ENCODE results near the gene UBQLN1. TPM values are rescaled to one million over a fixed set of nuclear protein-coding genes. Genes with fewer than 3 reads are reported as not detected.

UBQLN1 gene
- total and polyA plus RNA-seq, 9 of the 15 experiments (the other 6 are each of a cell fraction or from before 2014, with no cell fraction given): 7.5 to 120 (median 52.8) TPM

GRCh38 chr9:83715221-83715620, 7.5 kb upstream of the UBQLN1 start:
- H3K79me2 ChIP-seq (ENCODE audit: control insufficient read depth, insufficient read depth, low read length): no peaks in the 10 kb centered on the region
- no peaks in the 10 kb centered on the region for H4K20me1 ChIP-seq (replicated peaks; ENCODE audit: control insufficient read depth, insufficient read depth, low read length)
- ATAC-seq: no peak
- H3K36me3 ChIP-seq (ENCODE audit: control insufficient read depth, insufficient read depth, low read length): no peaks in the 10 kb centered on the region
- TF ChIP-seq GTF2B (IDR thresholded peaks at IDR 0.05; ENCODE audit: extremely low read depth, insufficient read length): no peak
- FAIRE-seq: no peak
- H2AFZ ChIP-seq (ENCODE audit: low read depth, low read length): no peak overlapping the region
- no peak overlapping the region for H3K27ac ChIP-seq (ENCODE audit: extremely low read depth, low read depth, low read length)
- H3K9me3 ChIP-seq (replicated peaks; ENCODE audit: control insufficient read depth, insufficient read depth, low read depth, low read length): no peaks in the 10 kb centered on the region
- no peaks in the 10 kb centered on the region for H3K27me3 ChIP-seq (ENCODE audit: control insufficient read depth in 2 of 2, insufficient read depth in 2 of 2, low read length in 2 of 2)
- WGBS (ENCODE audit: insufficient coverage, low coverage, missing lambda C conversion rate): 11% methylated on average over 1 of the region's 1 CpG
- intact Hi-C loops (cut with micrococcal nuclease) (no loop called here), in situ Hi-C loops (cut with MboI) (no loop called here)
- no peaks in the 10 kb centered on the region for H3K9me1 ChIP-seq (ENCODE audit: control insufficient read depth, insufficient read depth, low read length)
- H3K4me2 ChIP-seq (ENCODE audit: insufficient read depth, low read length): no peak overlapping the region
- no peak for DNase-seq (ENCODE audit: extremely low read depth in 1 of 4, low spot score in 3 of 4)
- BruUV-seq (replicated peaks): no TSS peak
- H3K4me3 ChIP-seq: no peak overlapping the region
- POLR2A ChIA-PET: no interaction called here
- CTCF ChIA-PET (ENCODE audit: low intra/inter-chr PET ratio): no interaction called here
- no peaks in the 10 kb centered on the region for H3K4me1 ChIP-seq (replicated peaks in 1 of 2; ENCODE audit: control insufficient read depth in 2 of 2, insufficient read depth in 2 of 2, low read length in 2 of 2)
- no peak overlapping the region for H3K9ac ChIP-seq (ENCODE audit: insufficient read depth in 1 of 2, low read depth in 2 of 2, low read length in 2 of 2)

- Histone ChIP-seq H3K9me3 (replicated peaks; ENCODE audit: control insufficient read depth, insufficient read depth, low read depth, low read length) (no peaks in the 10 kb centered on the region), H3K27ac (ENCODE audit: extremely low read depth, low read depth, low read length) (no peak overlapping the region), H3K36me3 (ENCODE audit: control insufficient read depth, insufficient read depth, low read length) (no peaks in the 10 kb centered on the region), H4K20me1 (replicated peaks; ENCODE audit: control insufficient read depth, insufficient read depth, low read length) (no peaks in the 10 kb centered on the region), H3K4me2 (ENCODE audit: insufficient read depth, low read length) (no peak overlapping the region), H3K9me1 (ENCODE audit: control insufficient read depth, insufficient read depth, low read length) (no peaks in the 10 kb centered on the region), H3K27me3 (ENCODE audit: control insufficient read depth in 2 of 2, insufficient read depth in 2 of 2, low read length in 2 of 2) (no peaks in the 10 kb centered on the region), H3K79me2 (ENCODE audit: control insufficient read depth, insufficient read depth, low read length) (no peaks in the 10 kb centered on the region), H3K4me1 (replicated peaks in 1 of 2; ENCODE audit: control insufficient read depth in 2 of 2, insufficient read depth in 2 of 2, low read length in 2 of 2) (no peaks in the 10 kb centered on the region; a peak in 1 of 5 replicates), H3K4me3 (no peak overlapping the region), H3K9ac (ENCODE audit: insufficient read depth in 1 of 2, low read depth in 2 of 2, low read length in 2 of 2) (no peak overlapping the region), H2AFZ (ENCODE audit: low read depth, low read length) (no peak overlapping the region)
- ChIA-PET CTCF (ENCODE audit: low intra/inter-chr PET ratio) (interaction anchor here (0.6 kb wide), 1 partner anchor 65 kb away, joined by 3 read pairs; no protein-coding TSS in a partner anchor), POLR2A (no interaction called here)
- BruUV-seq (replicated peaks): no TSS peak
- in situ Hi-C loops (cut with MboI) (no loop called here), intact Hi-C loops (cut with micrococcal nuclease) (no loop called here)
- 25% methylated on average over 3 of the region's 3 CpGs for WGBS (ENCODE audit: insufficient coverage, low coverage, missing lambda C conversion rate)
- no peak for ATAC-seq
- peak in 2 of 4 experiments; percentile 12 to 18 for DNase-seq (ENCODE audit: extremely low read depth in 1 of 4, low spot score in 3 of 4)
- no peak for FAIRE-seq
- TF ChIP-seq IRF1 (CRISPR knock-in tag; IDR thresholded peaks at IDR 0.05; ENCODE audit: borderline replicate concordance): no peak
- no peak for TF ChIP-seq SUPT5H (IDR thresholded peaks at IDR 0.05)
- no peak for TF ChIP-seq COPS2 (conservative IDR thresholded peaks at IDR 0.05)
- no peak for TF ChIP-seq NCOA6 (IDR thresholded peaks at IDR 0.05)
- no peak for TF ChIP-seq IFI16 (CRISPR knock-in tag; IDR thresholded peaks at IDR 0.05)
- no peak for TF ChIP-seq ZFP30 (CRISPR knock-in tag; IDR thresholded peaks at IDR 0.05; ENCODE audit: borderline replicate concordance)
- TF ChIP-seq, protein P1, sequence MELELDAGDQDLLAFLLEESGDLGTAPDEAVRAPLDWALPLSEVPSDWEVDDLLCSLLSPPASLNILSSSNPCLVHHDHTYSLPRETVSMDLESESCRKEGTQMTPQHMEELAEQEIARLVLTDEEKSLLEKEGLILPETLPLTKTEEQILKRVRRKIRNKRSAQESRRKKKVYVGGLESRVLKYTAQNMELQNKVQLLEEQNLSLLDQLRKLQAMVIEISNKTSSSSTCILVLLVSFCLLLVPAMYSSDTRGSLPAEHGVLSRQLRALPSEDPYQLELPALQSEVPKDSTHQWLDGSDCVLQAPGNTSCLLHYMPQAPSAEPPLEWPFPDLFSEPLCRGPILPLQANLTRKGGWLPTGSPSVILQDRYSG (tag; conservative IDR thresholded peaks at IDR 0.05; ENCODE audit: low read depth): no peak
- no peak for TF ChIP-seq SIRT6 (IDR thresholded peaks at IDR 0.05; ENCODE audit: low read depth, low read length)
Measured at GRCh38 chr9:83714329-83714728, 6.6 kb upstream of the UBQLN1 start.

Measured in K562 (cell line).